GM18868 (cell line): ENCODE results near the gene NACA2.
"Not testable (repeated sequence)": the region's sequence is repeated elsewhere in the genome, so short reads cannot be mapped to it uniquely, and the experiment has no call there.

Experiments used
- ATAC-seq: cut with Tn5 transposase; IDR thresholded peaks from one replicate; pipeline ENCODE4 v1.9.1; 2021; ENCODE audit warnings: mild to moderate bottlenecking, moderate library complexity; ENCODE audit not compliant: unreplicated experiment

NACA2 gene

GRCh38 chr17:61552560-61552959 lies 38.5 kb downstream of the NACA2 start:
- not testable (repeated sequence) for ATAC-seq

- no peak for ATAC-seq
These were observed 39.7 kb downstream of the NACA2 start for GRCh38 chr17:61551255-61551742.

- ATAC-seq, result no peak
These were observed 43.9 kb downstream of the NACA2 start for GRCh38 chr17:61547113-61547512.

- ATAC-seq, result no peak
These were observed 45.6 kb downstream of the NACA2 start for GRCh38 chr17:61545335-61545938.

DNA sequence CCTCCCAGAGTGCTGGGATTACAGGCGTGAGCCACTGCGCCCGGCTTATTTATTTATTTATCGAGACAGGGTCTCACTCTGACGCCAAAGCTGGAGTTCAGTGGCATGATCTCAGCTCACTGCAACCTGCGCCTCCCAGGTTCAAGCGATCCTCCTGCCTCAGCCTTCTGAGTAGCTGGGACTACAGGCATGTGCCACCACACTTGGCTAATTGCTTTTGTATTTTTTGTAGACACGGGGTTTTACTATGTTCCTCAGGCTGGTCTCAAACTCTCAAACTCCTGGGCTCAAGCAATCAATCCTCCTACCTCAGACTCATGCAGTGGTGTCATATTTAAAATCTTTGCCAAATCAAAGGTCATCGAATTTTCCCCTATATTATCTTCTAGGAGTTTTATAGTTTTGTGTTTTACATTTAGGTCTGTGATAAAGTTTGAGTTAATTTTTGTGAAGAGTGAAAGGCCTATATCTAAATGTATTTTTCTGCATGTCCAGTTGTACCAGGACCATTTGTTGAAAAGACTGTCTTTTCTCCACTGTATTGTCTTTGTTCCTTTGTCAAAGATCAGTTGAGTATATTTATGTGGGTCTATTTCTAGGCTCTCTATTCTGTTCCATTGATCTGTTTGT lies 47.1 kb downstream of the NACA2 start:
- no peak for ATAC-seq

DNA sequence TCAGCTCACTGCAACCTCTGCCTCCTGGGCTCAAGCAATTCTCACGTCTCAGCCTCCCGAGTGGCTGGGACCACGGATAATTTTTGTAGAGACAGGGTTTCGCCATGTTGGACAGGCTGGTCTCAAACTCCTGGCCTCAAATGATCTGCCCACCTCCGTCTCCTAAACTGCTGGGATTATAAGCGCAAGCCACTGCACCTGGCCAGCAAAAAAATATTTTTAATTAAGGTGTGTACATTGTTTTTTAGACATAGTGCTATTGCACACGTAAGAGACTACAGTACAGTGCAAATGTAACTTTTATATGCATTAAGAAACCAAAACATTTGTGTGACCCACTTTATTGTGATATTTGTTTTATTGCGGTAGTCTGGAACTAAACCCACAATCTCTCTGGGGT lies 49.0 kb downstream of the NACA2 start:
- ATAC-seq, result no peak

DNA sequence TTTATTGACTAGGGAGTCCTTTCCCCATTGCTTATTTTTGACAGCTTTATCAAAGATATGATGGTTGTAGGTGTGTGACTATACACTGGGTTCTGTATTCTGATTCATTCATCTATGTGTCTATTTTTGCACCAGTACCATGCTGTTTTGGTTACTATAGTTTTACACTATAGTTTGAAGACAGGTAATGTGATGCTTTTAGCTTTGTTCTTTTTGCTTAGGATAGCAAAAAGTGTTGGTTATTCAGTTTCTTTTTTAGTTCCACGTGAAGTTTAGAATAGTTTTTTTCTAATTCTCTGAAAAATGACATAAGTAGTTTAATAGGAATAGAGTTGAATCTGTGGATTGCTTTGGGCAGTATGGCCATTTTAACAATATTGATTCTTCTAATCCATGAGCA lies 50.1 kb downstream of the NACA2 start:
- ATAC-seq, result no peak
